MCF 10A (cell line): ENCODE measurements around the gene DTD1. TPM values are rescaled to one million over a fixed set of nuclear protein-coding genes. Genes with fewer than 3 reads are reported as not detected.

Experiments used
- BruUV-seq: library from RNA; stranded (reverse); fragments of 400-500 nt; replicated peaks from 2 replicates; lab custom pipeline; 2021; lab: Mats Ljungman, UMichigan
- CTCF ChIA-PET: fragments of 300-600 bp; sonication (Branson Sonifier 250); formaldehyde crosslinking; extraction: SDS; loops from one replicate; lab custom pipeline; 2021; ENCODE audit warnings: antibody characterized with exemption, inconsistent platforms; lab: Yijun Ruan, JAX
- POLR2A ChIA-PET: fragments of 300-600, 350-650 bp; sonication (Branson Sonifier 250); formaldehyde crosslinking; extraction: SDS; loops from one replicate; lab custom pipeline; 2020; ENCODE audit warnings: antibody characterized with exemption, inconsistent platforms; lab: Yijun Ruan, JAX
- DNase-seq: peaks from one replicate; pipeline ENCODE4 v3.0.0-alpha.2; 2018; ENCODE audit not compliant: unreplicated experiment
- H3K27ac Mint-ChIP-seq: one replicate; pipeline ENCODE4 v1.8.0; 2022; ENCODE audit warnings: mild to moderate bottlenecking, low read depth, mixed read lengths; ENCODE audit not compliant: unreplicated experiment
- H3K27me3 Mint-ChIP-seq: one replicate; pipeline ENCODE4 v1.8.0; 2022; ENCODE audit warnings: mixed read lengths; ENCODE audit not compliant: insufficient read depth, unreplicated experiment
- H3K36me3 Mint-ChIP-seq: one replicate; pipeline ENCODE4 v1.8.0; 2022; ENCODE audit warnings: mild to moderate bottlenecking, moderate library complexity, mixed read lengths; ENCODE audit not compliant: insufficient read depth, unreplicated experiment
- H3K4me1 Mint-ChIP-seq: one replicate; pipeline ENCODE4 v1.8.0; 2022; ENCODE audit warnings: mixed read lengths; ENCODE audit not compliant: insufficient read depth, unreplicated experiment
- H3K4me3 Mint-ChIP-seq: one replicate; pipeline ENCODE4 v1.8.0; 2022; ENCODE audit warnings: mild to moderate bottlenecking, moderate library complexity, mixed read lengths; ENCODE audit not compliant: unreplicated experiment
- H3K9me3 Mint-ChIP-seq: one replicate; pipeline ENCODE4 v1.8.0; 2022; ENCODE audit warnings: mixed read lengths; ENCODE audit not compliant: unreplicated experiment
- intact Hi-C: fragments of 100-400 bp; cut with micrococcal nuclease; formaldehyde crosslinking; loops from 2 replicates; pipeline ENCODE4 v1.14.1; 2022
- total RNA-seq: library from RNA; stranded (reverse); gene quantifications from 2 replicates; pipeline ENCODE4 v1.2.3, GENCODE V29; 2022
- TF ChIP-seq, protein P1 (sequence below): fragments of 200-600 bp; IDR thresholded peaks from one replicate; pipeline ENCODE4 v1.8.0; 2022; ENCODE audit warnings: antibody characterized with exemption, mild to moderate bottlenecking; ENCODE audit not compliant: unreplicated experiment

The DTD1 gene
- total RNA-seq, 1 experiment from 2014 or later, result 101 TPM

DNA sequence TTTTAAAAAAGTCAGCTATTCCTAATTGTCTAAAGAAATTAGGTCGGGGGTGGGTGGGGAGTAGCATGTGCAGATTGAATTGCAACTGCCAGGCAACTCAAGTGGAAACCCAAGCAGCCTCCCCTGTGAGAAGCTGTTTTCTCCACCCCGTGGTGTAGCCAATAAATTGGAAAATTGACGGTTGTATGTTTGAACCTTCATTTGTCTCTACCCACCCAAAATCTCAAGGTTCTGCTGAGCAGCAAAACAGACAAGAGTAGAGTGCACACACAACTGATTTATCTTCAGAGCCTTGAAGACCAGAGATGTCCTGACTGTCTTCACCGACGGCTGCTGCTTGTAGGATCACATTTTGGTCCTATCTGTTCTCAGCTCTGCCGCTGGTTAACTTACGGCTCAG, 88.5 kb downstream of the DTD1 start:
- CTCF ChIA-PET, result interaction anchor here (0.6 to 0.9 kb wide), 2 partner anchors 985 to 1171 kb away, joined by 3 to 5 read pairs; no protein-coding TSS in a partner anchor
- no peaks in the 10 kb centered on the region for H3K27me3 Mint-ChIP-seq
- POLR2A ChIA-PET, result no interaction called here
- H3K4me3 Mint-ChIP-seq, result no peak overlapping the region
- no peak overlapping the region for H3K27ac Mint-ChIP-seq
- DNase-seq, result no peak
- intact Hi-C loops, result no loop called here
- no peaks in the 10 kb centered on the region for H3K9me3 Mint-ChIP-seq
- H3K36me3 Mint-ChIP-seq, result peaks cover 5% of the 10 kb centered on the region
- TF ChIP-seq, protein P1, sequence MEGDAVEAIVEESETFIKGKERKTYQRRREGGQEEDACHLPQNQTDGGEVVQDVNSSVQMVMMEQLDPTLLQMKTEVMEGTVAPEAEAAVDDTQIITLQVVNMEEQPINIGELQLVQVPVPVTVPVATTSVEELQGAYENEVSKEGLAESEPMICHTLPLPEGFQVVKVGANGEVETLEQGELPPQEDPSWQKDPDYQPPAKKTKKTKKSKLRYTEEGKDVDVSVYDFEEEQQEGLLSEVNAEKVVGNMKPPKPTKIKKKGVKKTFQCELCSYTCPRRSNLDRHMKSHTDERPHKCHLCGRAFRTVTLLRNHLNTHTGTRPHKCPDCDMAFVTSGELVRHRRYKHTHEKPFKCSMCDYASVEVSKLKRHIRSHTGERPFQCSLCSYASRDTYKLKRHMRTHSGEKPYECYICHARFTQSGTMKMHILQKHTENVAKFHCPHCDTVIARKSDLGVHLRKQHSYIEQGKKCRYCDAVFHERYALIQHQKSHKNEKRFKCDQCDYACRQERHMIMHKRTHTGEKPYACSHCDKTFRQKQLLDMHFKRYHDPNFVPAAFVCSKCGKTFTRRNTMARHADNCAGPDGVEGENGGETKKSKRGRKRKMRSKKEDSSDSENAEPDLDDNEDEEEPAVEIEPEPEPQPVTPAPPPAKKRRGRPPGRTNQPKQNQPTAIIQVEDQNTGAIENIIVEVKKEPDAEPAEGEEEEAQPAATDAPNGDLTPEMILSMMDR, result no peak
- H3K4me1 Mint-ChIP-seq, result no peaks in the 10 kb centered on the region
- no TSS peak for BruUV-seq

DNA sequence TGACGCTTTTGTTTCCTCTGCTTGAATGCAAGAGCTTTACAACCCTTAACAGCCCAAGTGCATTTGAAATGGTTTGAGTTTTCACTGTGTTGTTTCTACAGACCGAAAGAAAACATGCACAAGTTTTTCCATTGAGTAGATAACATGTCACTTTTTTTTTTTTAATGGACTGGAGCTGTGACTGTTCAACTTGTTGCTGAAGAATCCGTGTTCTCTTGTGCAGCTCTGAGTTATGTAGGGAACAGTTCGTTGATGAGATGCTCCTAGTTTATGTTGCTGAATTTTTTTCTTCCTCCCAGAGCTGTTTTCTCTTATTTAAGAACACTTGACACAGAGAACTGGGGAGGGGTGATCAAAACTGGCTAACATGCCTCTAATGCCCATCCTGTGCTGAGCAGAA, 89.3 kb downstream of the DTD1 start:
- no peak for DNase-seq
- no TSS peak for BruUV-seq
- intact Hi-C loops, result no loop called here
- TF ChIP-seq, protein P1, result no peak
- H3K9me3 Mint-ChIP-seq, result no peaks in the 10 kb centered on the region
- no peaks in the 10 kb centered on the region for H3K4me1 Mint-ChIP-seq
- no peak overlapping the region for H3K27ac Mint-ChIP-seq
- ChIA-PET CTCF (interaction anchor here (0.6 to 0.9 kb wide), 4 partner anchors 49 to 1005 kb away, joined by 3 to 5 read pairs (median 4); no protein-coding TSS in a partner anchor), POLR2A (interaction anchor here (2.6 kb wide), 1 partner anchor 10 kb away, joined by 9 read pairs; no protein-coding TSS in a partner anchor)
- no peak overlapping the region for H3K4me3 Mint-ChIP-seq
- peaks cover 5% of the 10 kb centered on the region for H3K36me3 Mint-ChIP-seq
- H3K27me3 Mint-ChIP-seq, result no peaks in the 10 kb centered on the region

DNA sequence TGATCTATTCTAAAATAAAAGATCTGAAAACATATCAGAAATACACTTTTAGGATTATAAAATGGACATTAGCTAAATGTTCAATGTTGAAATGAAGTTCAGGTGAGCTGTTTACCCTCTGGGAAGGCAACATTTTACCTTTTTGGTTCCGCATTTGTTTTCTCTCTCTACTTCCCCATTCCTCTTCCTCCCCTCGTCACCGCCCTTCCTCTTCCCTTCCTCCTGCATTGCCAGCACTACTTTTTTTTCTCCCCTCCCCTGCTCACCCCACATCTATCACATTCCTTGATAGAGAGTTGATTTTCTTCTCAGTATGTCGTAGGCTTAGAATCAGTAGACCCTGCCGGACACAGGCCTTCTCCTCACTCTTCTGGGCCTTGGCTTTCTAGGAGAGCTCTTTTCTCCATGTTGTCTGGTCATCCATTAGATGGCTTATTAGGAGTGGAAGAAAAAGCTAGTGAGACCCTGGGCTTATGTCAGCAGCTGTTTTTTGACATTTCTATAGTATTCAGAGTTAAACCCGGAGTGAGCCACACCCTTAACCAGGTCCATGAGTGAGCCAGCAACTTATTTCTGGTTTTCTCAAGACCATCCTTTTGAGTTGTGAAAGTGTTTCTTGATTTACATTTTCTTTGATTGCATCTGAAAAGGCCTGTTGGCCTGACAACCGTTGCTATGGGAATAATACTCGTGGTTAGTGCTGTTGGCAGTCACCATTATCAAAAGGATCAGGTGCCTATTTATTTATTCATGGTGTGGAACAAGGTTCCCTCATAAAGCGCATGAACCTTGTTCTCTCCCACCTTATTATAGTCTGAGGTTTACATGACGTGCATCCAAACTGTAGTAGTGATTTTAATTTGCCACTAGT, 90.9 kb downstream of the DTD1 start:
- TF ChIP-seq, protein P1, result no peak
- Mint-ChIP-seq H3K36me3 (peaks cover 5% of the 10 kb centered on the region), H3K4me1 (no peaks in the 10 kb centered on the region), H3K27ac (no peak overlapping the region), H3K4me3 (no peak overlapping the region), H3K27me3 (no peaks in the 10 kb centered on the region), H3K9me3 (no peaks in the 10 kb centered on the region)
- no peak for DNase-seq
- ChIA-PET POLR2A (interaction anchor here (2.6 kb wide), 1 partner anchor 12 kb away, joined by 9 read pairs; no protein-coding TSS in a partner anchor), CTCF (no interaction called here)
- intact Hi-C loops, result no loop called here
- BruUV-seq, result no TSS peak

DNA sequence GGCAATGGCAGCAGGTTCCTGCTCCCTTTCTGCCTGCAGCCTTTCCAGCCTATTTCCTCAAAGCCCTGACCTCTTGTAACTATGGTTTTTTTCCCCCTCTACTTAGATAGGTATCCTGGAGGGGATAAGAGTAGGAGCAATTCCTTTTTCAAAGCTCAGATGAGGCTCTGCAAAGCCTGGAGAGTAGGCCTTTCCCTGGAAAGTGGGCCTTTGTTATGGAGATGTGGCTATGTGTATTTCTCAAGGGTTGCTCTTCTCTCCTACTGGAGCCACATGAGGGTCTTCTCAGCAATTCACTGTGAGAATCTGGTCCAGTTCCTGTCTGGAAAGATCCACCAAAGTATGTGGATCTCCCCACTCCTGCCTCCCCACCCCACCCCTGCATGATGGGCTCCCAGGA, 96.0 kb downstream of the DTD1 start:
- ChIA-PET POLR2A (no interaction called here), CTCF (interaction anchor here (4.1 kb wide), 1 partner anchor 52 kb away, joined by 16 read pairs; no protein-coding TSS in a partner anchor)
- TF ChIP-seq, protein P1, result no peak
- Mint-ChIP-seq H3K27ac (no peak overlapping the region), H3K9me3 (no peaks in the 10 kb centered on the region), H3K36me3 (no peaks in the 10 kb centered on the region), H3K4me3 (no peak overlapping the region), H3K4me1 (no peaks in the 10 kb centered on the region), H3K27me3 (no peaks in the 10 kb centered on the region)
- no peak for DNase-seq
- intact Hi-C loops, result no loop called here
- no TSS peak for BruUV-seq
